Measurements from ENCODE around the gene MIB1.

GRCh38 chr18:21894619-21895367 is 154.2 kb downstream of the MIB1 start:
- no peak for TF ChIP-seq CTCF (IDR thresholded peaks at IDR 0.05)
- no peak for TF ChIP-seq EZH2 (IDR thresholded peaks at IDR 0.05; ENCODE audit: borderline replicate concordance, insufficient read depth, low read depth, low read length, poor library complexity, severe bottlenecking)
